PFSK-1 (cell line): ENCODE results near the gene CPT1A.

Source experiments
- FOXP2 ChIP-seq: optimal IDR thresholded peaks from 2 replicates; pipeline ENCODE3; 2011; ENCODE audit warnings: borderline replicate concordance, control low read depth, inconsistent platforms; ENCODE audit not compliant: insufficient read depth; ENCODE audit errors: extremely low read length, extremely low read depth
- POLR2AphosphoS5 ChIP-seq: IDR thresholded peaks from 2 replicates; pipeline ENCODE4 v1.6.1; 2012; ENCODE audit warnings: low read depth, mild to moderate bottlenecking, control low read depth, low read length, moderate library complexity
- REST ChIP-seq, 2 experiments: IDR thresholded peaks; 2 replicates each; pipeline versions ENCODE4 v1.6.1 to v1.8.0; 2011 to 2012; ENCODE audit warnings: low read depth in 2 of 2, low read length in 2 of 2, control low read depth in 1 of 2, inconsistent platforms in 1 of 2, mild to moderate bottlenecking in 1 of 2, moderate library complexity in 1 of 2; ENCODE audit not compliant: insufficient read depth in 1 of 2
- SIN3A ChIP-seq: IDR thresholded peaks from 2 replicates; pipeline ENCODE4 v1.6.1; 2012; ENCODE audit warnings: mild to moderate bottlenecking, low read length, moderate library complexity, borderline replicate concordance; ENCODE audit not compliant: insufficient read depth
- TAF1 ChIP-seq: IDR thresholded peaks from 2 replicates; pipeline ENCODE4 v1.6.1; 2012; ENCODE audit warnings: low read length, control low read depth, borderline replicate concordance; ENCODE audit not compliant: insufficient read depth

CPT1A gene

GRCh38 chr11:68818181-68818580 lies 23.5 kb downstream of the CPT1A start:
- TF ChIP-seq TAF1, result no peak

- TF ChIP-seq TAF1 (no peak), SIN3A (no peak), REST (IDR thresholded peaks at IDR 0.05; ENCODE audit: insufficient read depth in 1 of 2, low read depth in 2 of 2, low read length in 2 of 2) (no peak), FOXP2 (no peak), POLR2AphosphoS5 (no peak)
These were observed 24.2 kb downstream of the CPT1A start for GRCh38 chr11:68817554-68817953.

GRCh38 chr11:68816917-68817419 lies 24.7 kb downstream of the CPT1A start:
- TF ChIP-seq POLR2AphosphoS5, result no peak
- no peak for TF ChIP-seq FOXP2
- no peak for TF ChIP-seq SIN3A
- TF ChIP-seq TAF1, result no peak
- no peak for TF ChIP-seq REST (IDR thresholded peaks at IDR 0.05; ENCODE audit: insufficient read depth in 1 of 2, low read depth in 2 of 2, low read length in 2 of 2)

- TF ChIP-seq SIN3A, result no peak
These were observed 25.4 kb downstream of the CPT1A start for GRCh38 chr11:68816251-68816776.

GRCh38 chr11:68813773-68814172 lies 27.9 kb downstream of the CPT1A start:
- TF ChIP-seq TAF1, result no peak
- no peak for TF ChIP-seq SIN3A
- TF ChIP-seq FOXP2, result no peak
- TF ChIP-seq REST (IDR thresholded peaks at IDR 0.05; ENCODE audit: insufficient read depth in 1 of 2, low read depth in 2 of 2, low read length in 2 of 2), result no peak
- TF ChIP-seq POLR2AphosphoS5, result no peak

GRCh38 chr11:68812526-68812925 lies 29.2 kb downstream of the CPT1A start:
- TF ChIP-seq SIN3A (no peak), FOXP2 (no peak), REST (IDR thresholded peaks at IDR 0.05; ENCODE audit: insufficient read depth in 1 of 2, low read depth in 2 of 2, low read length in 2 of 2) (no peak), POLR2AphosphoS5 (no peak), TAF1 (no peak)
